GM12891 (cell line): ENCODE results near the gene LRP6.

Experiments used
- POU2F2 ChIP-seq: IDR thresholded peaks from 2 replicates; pipeline ENCODE4 v1.6.1; 2011; ENCODE audit warnings: low read depth, mild to moderate bottlenecking, control low read depth, low read length, moderate library complexity
- TAF1 ChIP-seq: IDR thresholded peaks from 2 replicates; pipeline ENCODE4 v1.6.1; 2011; ENCODE audit warnings: low read depth, low read length, control low read depth

GRCh38 chr12:12240662-12241340, 26.0 kb downstream of the LRP6 start:
- TF ChIP-seq TAF1 (no peak), POU2F2 (no peak)
